B cell (primary cell): ENCODE results near the gene FADS2. TPM values are rescaled to one million over a fixed set of nuclear protein-coding genes. Genes with fewer than 3 reads are reported as not detected.

ENCODE experiments used
- ATAC-seq: fragments of 200-7000 bp; cut with Tn5 transposase; one replicate; pipeline ENCODE4 v1.10.0; 2021; ENCODE audit warnings: low read depth, mild to moderate bottlenecking, moderate number of reproducible peaks, moderate library complexity
- CTCF ChIA-PET: fragments of 350-600 bp; sonication (Branson Sonifier 250); formaldehyde crosslinking; loops from one replicate; lab custom pipeline; 2021; ENCODE audit warnings: antibody characterized with exemption, inconsistent platforms; lab: Charles Lee
- POLR2A ChIA-PET: fragments of 350-600 bp; sonication (Branson Sonifier 250); formaldehyde crosslinking; loops from one replicate; lab custom pipeline; 2021; ENCODE audit warnings: antibody characterized with exemption; lab: Charles Lee
- DNase-seq: peaks from one replicate; pipeline ENCODE4 v3.0.0; 2013
- H2AFZ ChIP-seq: 2 replicates; pipeline ENCODE4 v1.6.1; 2012; ENCODE audit warnings: mild to moderate bottlenecking, low read depth, low read length; ENCODE audit not compliant: insufficient read depth, poor library complexity, severe bottlenecking
- H3K27ac ChIP-seq, 2 donors: 1 replicate in 1 of 2; 2 replicates in 1 of 2; pipeline ENCODE4 v1.5.1; 2012 to 2013; ENCODE audit warnings: low read length in 2 of 2, mild to moderate bottlenecking in 2 of 2, moderate library complexity in 1 of 2
- H3K27me3 ChIP-seq, 4 experiments: fragments of 200-600 bp in 1 of 4; sonication (generic) in 1 of 4; replicated peaks in 1 of 4; 1 replicate in 2 of 4; 2 replicates in 2 of 4; pipeline versions ENCODE4 v1.6.1 to v1.7.0; 2013 to 2016; ENCODE audit warnings: low read length in 3 of 4, mild to moderate bottlenecking in 2 of 4, mixed read lengths in 1 of 4, moderate library complexity in 1 of 4; ENCODE audit not compliant: insufficient read depth in 4 of 4, control insufficient read depth in 3 of 4; ENCODE audit errors: control extremely low read depth in 1 of 4
- H3K36me3 ChIP-seq, 2 experiments: replicated peaks in 1 of 2; 1 replicate in 1 of 2; 2 replicates in 1 of 2; pipeline versions ENCODE4 v1.6.1 to v1.7.1; 2013; ENCODE audit warnings: low read length in 1 of 2; ENCODE audit not compliant: insufficient read depth in 2 of 2, control insufficient read depth in 1 of 2; ENCODE audit errors: control extremely low read depth in 1 of 2, extremely low read depth in 1 of 2
- H3K4me1 ChIP-seq, 2 donors: fragments of 200-600 bp in 1 of 2; sonication (generic) in 1 of 2; 1 replicate in 1 of 2; 2 replicates in 1 of 2; pipeline versions ENCODE4 v1.5.1 to v1.6.1; 2013 to 2017; ENCODE audit warnings: low read length in 2 of 2; ENCODE audit not compliant: control insufficient read depth in 2 of 2, insufficient read depth in 2 of 2
- H3K4me2 ChIP-seq: replicated peaks from 2 replicates; pipeline ENCODE3; 2012; ENCODE audit warnings: mild to moderate bottlenecking, low read depth, low read length; ENCODE audit not compliant: poor library complexity, severe bottlenecking
- H3K4me3 ChIP-seq, 5 experiments: fragments of 200-600 bp in 1 of 5; sonication (generic) in 1 of 5; 1 replicate in 3 of 5; 2 replicates in 2 of 5; pipeline versions ENCODE4 v1.5.1 to v1.7.0; 2011 to 2016; ENCODE audit warnings: low read length in 4 of 5, mild to moderate bottlenecking in 4 of 5, low read depth in 2 of 5, control low read depth in 1 of 5, moderate library complexity in 1 of 5; ENCODE audit not compliant: insufficient read depth in 1 of 5; ENCODE audit errors: control extremely low read depth in 1 of 5, extremely low read depth in 1 of 5
- H3K79me2 ChIP-seq: fragments of 200-600 bp; sonication (generic); one replicate; pipeline ENCODE4 v1.6.0; 2016; ENCODE audit warnings: low read length; ENCODE audit not compliant: control insufficient read depth, insufficient read depth
- H3K9ac ChIP-seq: fragments of 200-600 bp; sonication (generic); 2 replicates; pipeline ENCODE4 v1.6.1; 2017; ENCODE audit warnings: mild to moderate bottlenecking, low read length, moderate library complexity
- H3K9me3 ChIP-seq, 3 donors: one replicate each; pipeline versions ENCODE4 v1.6.1 to v1.7.1; 2013; ENCODE audit warnings: low read length in 2 of 3; ENCODE audit not compliant: control insufficient read depth in 2 of 3, insufficient read depth in 1 of 3; ENCODE audit errors: control extremely low read depth in 1 of 3
- H4K20me1 ChIP-seq: 2 replicates; pipeline ENCODE4 v1.6.0; 2012; ENCODE audit warnings: mild to moderate bottlenecking, low read length; ENCODE audit not compliant: insufficient read depth, control insufficient read depth, poor library complexity, severe bottlenecking
- H3K27ac Mint-ChIP-seq: one replicate; pipeline ENCODE4 v1.8.0; 2021; ENCODE audit warnings: mixed read lengths
- H3K27me3 Mint-ChIP-seq: one replicate; pipeline ENCODE4 v1.8.0; 2021; ENCODE audit warnings: mixed read lengths
- H3K4me1 Mint-ChIP-seq: one replicate; pipeline ENCODE4 v1.8.0; 2021; ENCODE audit warnings: mixed read lengths
- H3K4me3 Mint-ChIP-seq: one replicate; pipeline ENCODE4 v1.8.0; 2021; ENCODE audit warnings: mixed read lengths
- H3K9me3 Mint-ChIP-seq: one replicate; pipeline ENCODE4 v1.8.0; 2022; ENCODE audit warnings: mixed read lengths; ENCODE audit not compliant: insufficient read depth
- CTCF ChIP-seq: fragments of 200-600 bp; IDR thresholded peaks from one replicate; pipeline ENCODE4 v1.8.0; 2022; ENCODE audit warnings: antibody characterized with exemption, mild to moderate bottlenecking
- EZH2 ChIP-seq: IDR thresholded peaks from 2 replicates; pipeline ENCODE4 v1.6.1; 2012; ENCODE audit warnings: borderline replicate concordance, low read depth, mild to moderate bottlenecking, moderate library complexity, low read length; ENCODE audit not compliant: insufficient read depth, poor library complexity, severe bottlenecking
- WGBS: methylation state at CpG from one replicate; pipeline ENCODE4 v1.1.5; 2013; ENCODE audit warnings: missing lambda C conversion rate; ENCODE audit not compliant: insufficient coverage; 5-methylcytosine and 5-hydroxymethylcytosine counted together
- intact Hi-C: fragments of 100-400 bp; cut with micrococcal nuclease; formaldehyde crosslinking; loops from one replicate; pipeline ENCODE4 v1.10.0; 2022
- polyA plus RNA-seq: library from polyadenylated mRNA; depleted of rRNA; stranded (reverse); fragments of >200 nt; gene quantifications from 2 replicates; pipeline ENCODE4 v1.2.3, GENCODE V29; 2012
- total RNA-seq, 2 donors: library from RNA; stranded (reverse); fragments of 120-200 nt in 1 of 2; gene quantifications; 1 replicate in 1 of 2; 2 replicates in 1 of 2; pipeline versions ENCODE4 v1.2.3 to v1.2.4, GENCODE V29; 2013 to 2022

FADS2 gene
- total and polyA plus RNA-seq, 2 donors (not counting 1 experiment from before 2014, with no cell fraction given), result 1.5 to 5.9 TPM

DNA sequence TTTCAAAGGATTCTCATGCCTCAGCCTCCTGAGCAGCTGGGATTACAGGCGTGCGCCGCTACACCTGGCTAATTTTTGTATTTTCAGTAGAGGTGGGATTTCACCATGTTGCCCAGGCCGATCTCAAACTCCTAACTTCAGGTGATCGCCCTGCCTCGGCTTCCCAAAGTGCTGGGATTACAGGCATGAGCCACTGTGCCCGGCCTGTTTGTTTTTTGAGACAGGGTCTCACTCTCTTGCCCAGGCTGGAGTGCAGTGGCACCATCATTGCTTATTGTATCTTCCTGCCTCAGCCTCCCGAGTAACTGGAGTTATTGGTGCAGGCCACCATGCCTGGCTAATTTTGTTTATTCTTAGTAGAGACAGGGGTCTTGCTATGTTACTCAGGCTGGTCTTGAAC lies 8.1 kb downstream of the FADS2 start:
- Mint-ChIP-seq H3K9me3 (no peaks in the 10 kb centered on the region), H3K27ac (no peak overlapping the region), H3K4me3 (no peak overlapping the region), H3K4me1 (peaks cover 25% of the 10 kb centered on the region), H3K27me3 (no peaks in the 10 kb centered on the region)
- Histone ChIP-seq H3K4me3 (no peak overlapping the region), H3K9me3 (peaks cover 0 to 8% (median 0%) of the 10 kb centered on the region in 3 donors), H3K9ac (no peak overlapping the region), H4K20me1 (no peaks in the 10 kb centered on the region), H3K4me1 (peaks cover 16 to 23% of the 10 kb centered on the region in 2 donors), H3K79me2 (no peaks in the 10 kb centered on the region), H3K4me2 (no peak overlapping the region), H3K27ac (no peak overlapping the region), H2AFZ (no peak overlapping the region), H3K27me3 (no peaks in the 10 kb centered on the region), H3K36me3 (no peaks in the 10 kb centered on the region)
- TF ChIP-seq EZH2 (no peak), CTCF (no peak)
- CTCF ChIA-PET, result no interaction called here
- 98% methylated on average over 8 of the region's 8 CpGs for WGBS
- no peak for DNase-seq
- ATAC-seq, result no peak
- POLR2A ChIA-PET, result no interaction called here
- intact Hi-C loops, result no loop called here

- CTCF ChIA-PET, result interaction anchor here (0.6 kb wide), 1 partner anchor 62 kb away, joined by 4 read pairs; no protein-coding TSS in a partner anchor
- ATAC-seq, result no peak
- Mint-ChIP-seq H3K4me3 (no peak overlapping the region), H3K9me3 (no peaks in the 10 kb centered on the region), H3K27ac (no peak overlapping the region), H3K4me1 (peaks cover 25% of the 10 kb centered on the region), H3K27me3 (no peaks in the 10 kb centered on the region)
- Histone ChIP-seq H3K27ac (no peak overlapping the region), H3K4me3 (no peak overlapping the region), H3K4me1 (peaks cover 16 to 23% of the 10 kb centered on the region in 2 donors), H3K79me2 (no peaks in the 10 kb centered on the region), H3K9me3 (peaks cover 0 to 8% (median 0%) of the 10 kb centered on the region in 3 donors), H3K4me2 (no peak overlapping the region), H3K27me3 (no peaks in the 10 kb centered on the region), H2AFZ (no peak overlapping the region), H4K20me1 (no peaks in the 10 kb centered on the region), H3K9ac (no peak overlapping the region), H3K36me3 (no peaks in the 10 kb centered on the region)
- DNase-seq, result no peak
- TF ChIP-seq CTCF (no peak), EZH2 (no peak)
- WGBS, result 97% methylated on average over 15 of the region's 15 CpGs
- intact Hi-C loops, result no loop called here
- POLR2A ChIA-PET, result no interaction called here
Observed at GRCh38 chr11:61837411-61838005, 9.4 kb downstream of the FADS2 start.
